ENCODE results near the gene UGT8. TPM values are rescaled to one million over a fixed set of nuclear protein-coding genes. Genes with fewer than 3 reads are reported as not detected.

The UGT8 gene
- polyA plus RNA-seq, 1 of the 3 experiments (the other 2 are of a cell fraction), result not detected

DNA sequence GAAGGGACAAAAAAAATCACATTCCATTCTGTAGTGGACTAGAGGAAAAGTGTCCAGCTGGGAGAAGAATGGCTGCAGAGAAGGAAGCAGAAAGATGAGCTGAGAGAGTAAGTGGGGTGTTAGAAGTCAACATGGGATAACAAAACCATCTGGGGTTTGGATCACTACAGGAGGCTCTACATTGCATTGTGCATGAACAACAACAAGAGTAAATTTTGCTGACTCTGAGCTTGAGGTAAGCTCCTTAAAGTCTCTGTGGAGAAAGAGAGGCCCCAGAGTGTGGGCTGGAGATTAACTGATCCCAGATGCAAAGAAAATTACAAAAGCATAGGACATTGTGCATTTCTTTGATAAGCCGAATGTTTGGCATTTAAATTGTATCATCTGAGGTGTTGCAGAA, 128.9 kb downstream of the UGT8 start (continued):
- TF ChIP-seq, protein P1, sequence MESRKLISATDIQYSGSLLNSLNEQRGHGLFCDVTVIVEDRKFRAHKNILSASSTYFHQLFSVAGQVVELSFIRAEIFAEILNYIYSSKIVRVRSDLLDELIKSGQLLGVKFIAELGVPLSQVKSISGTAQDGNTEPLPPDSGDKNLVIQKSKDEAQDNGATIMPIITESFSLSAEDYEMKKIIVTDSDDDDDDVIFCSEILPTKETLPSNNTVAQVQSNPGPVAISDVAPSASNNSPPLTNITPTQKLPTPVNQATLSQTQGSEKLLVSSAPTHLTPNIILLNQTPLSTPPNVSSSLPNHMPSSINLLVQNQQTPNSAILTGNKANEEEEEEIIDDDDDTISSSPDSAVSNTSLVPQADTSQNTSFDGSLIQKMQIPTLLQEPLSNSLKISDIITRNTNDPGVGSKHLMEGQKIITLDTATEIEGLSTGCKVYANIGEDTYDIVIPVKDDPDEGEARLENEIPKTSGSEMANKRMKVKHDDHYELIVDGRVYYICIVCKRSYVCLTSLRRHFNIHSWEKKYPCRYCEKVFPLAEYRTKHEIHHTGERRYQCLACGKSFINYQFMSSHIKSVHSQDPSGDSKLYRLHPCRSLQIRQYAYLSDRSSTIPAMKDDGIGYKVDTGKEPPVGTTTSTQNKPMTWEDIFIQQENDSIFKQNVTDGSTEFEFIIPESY (IDR thresholded peaks at IDR 0.05; ENCODE audit: borderline replicate concordance, low read depth), result no peak
- TF ChIP-seq RFX5 (IDR thresholded peaks at IDR 0.05; ENCODE audit: low read length), result no peak
- TF ChIP-seq FOSL2 (IDR thresholded peaks at IDR 0.05; ENCODE audit: borderline replicate concordance, low read depth), result no peak
- TF ChIP-seq, protein P2, sequence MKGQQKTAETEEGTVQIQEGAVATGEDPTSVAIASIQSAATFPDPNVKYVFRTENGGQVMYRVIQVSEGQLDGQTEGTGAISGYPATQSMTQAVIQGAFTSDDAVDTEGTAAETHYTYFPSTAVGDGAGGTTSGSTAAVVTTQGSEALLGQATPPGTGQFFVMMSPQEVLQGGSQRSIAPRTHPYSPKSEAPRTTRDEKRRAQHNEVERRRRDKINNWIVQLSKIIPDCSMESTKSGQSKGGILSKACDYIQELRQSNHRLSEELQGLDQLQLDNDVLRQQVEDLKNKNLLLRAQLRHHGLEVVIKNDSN (IDR thresholded peaks at IDR 0.05; ENCODE audit: borderline replicate concordance, low read depth), result no peak
- TF ChIP-seq, protein P3, sequence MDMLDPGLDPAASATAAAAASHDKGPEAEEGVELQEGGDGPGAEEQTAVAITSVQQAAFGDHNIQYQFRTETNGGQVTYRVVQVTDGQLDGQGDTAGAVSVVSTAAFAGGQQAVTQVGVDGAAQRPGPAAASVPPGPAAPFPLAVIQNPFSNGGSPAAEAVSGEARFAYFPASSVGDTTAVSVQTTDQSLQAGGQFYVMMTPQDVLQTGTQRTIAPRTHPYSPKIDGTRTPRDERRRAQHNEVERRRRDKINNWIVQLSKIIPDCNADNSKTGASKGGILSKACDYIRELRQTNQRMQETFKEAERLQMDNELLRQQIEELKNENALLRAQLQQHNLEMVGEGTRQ (IDR thresholded peaks at IDR 0.05; ENCODE audit: borderline replicate concordance, low read depth, low read length), result no peak

Small RNA genes within 50 kb of the gene (small RNA-seq; reads per million reads assigned to genes)
- gene MIR577, result 0 reads per million in 7 experiments

Measured in SK-N-SH (cell line).